Heart left ventricle (tissue), 16 donors: Measurements from ENCODE around the gene TIMM17B. TPM values are rescaled to one million over a fixed set of nuclear protein-coding genes. Genes with fewer than 3 reads are reported as not detected.
A peak's percentile ranks its signal among the peaks of the same experiment; 100 is the strongest.

Source experiments
- ATAC-seq, 4 donors: fragments of 200-7000 bp; cut with Tn5 transposase; one replicate each; pipeline ENCODE4 v1.9.1; 2020 to 2022; ENCODE audit warnings: moderate library complexity in 4 of 4, mild to moderate bottlenecking in 3 of 4, moderate number of reproducible peaks in 1 of 4
- DNase-seq, 5 donors: peaks; one replicate each; pipeline ENCODE4 v3.0.0-alpha.2; 2020
- H3K27ac ChIP-seq, 12 donors: fragments of 200-600 bp; sonication (generic) in 4 of 12; one replicate each; pipeline versions ENCODE4 v1.5.0 to v1.8.0; 2016 to 2022; ENCODE audit warnings: mild to moderate bottlenecking in 2 of 12
- H3K27me3 ChIP-seq, 9 donors: fragments of 200-600 bp; sonication (generic) in 2 of 9; one replicate each; pipeline versions ENCODE4 v1.5.1 to v1.8.0; 2016 to 2022; ENCODE audit warnings: mild to moderate bottlenecking in 3 of 9
- H3K36me3 ChIP-seq, 9 donors: fragments of 200-600 bp; sonication (generic) in 2 of 9; one replicate each; pipeline versions ENCODE4 v1.5.0 to v1.8.0; 2018 to 2022; ENCODE audit warnings: mild to moderate bottlenecking in 2 of 9
- H3K4me1 ChIP-seq, 12 donors: fragments of 200-600 bp; sonication (generic) in 4 of 12; one replicate each; pipeline versions ENCODE4 v1.5.0 to v1.8.0; 2016 to 2022; ENCODE audit warnings: mild to moderate bottlenecking in 3 of 12
- H3K4me3 ChIP-seq, 12 donors: fragments of 200-600 bp; sonication (generic) in 4 of 12; one replicate each; pipeline versions ENCODE4 v1.5.0 to v1.8.0; 2017 to 2022; ENCODE audit warnings: mild to moderate bottlenecking in 9 of 12, moderate library complexity in 4 of 12
- H3K9me3 ChIP-seq, 12 donors: fragments of 200-600 bp; sonication (generic) in 4 of 12; one replicate each; pipeline versions ENCODE4 v1.5.0 to v1.8.0; 2016 to 2022; ENCODE audit warnings: mild to moderate bottlenecking in 1 of 12
- CTCF ChIP-seq, 12 donors: fragments of 200-600 bp; sonication (generic) in 4 of 12; IDR thresholded peaks; one replicate each; pipeline versions ENCODE4 v1.5.0 to v1.8.0; 2018 to 2022; ENCODE audit warnings: antibody characterized with exemption in 12 of 12, mild to moderate bottlenecking in 5 of 12
- POLR2A ChIP-seq, 2 donors: fragments of 450-650 bp; IDR thresholded peaks; one replicate each; pipeline ENCODE4 v1.6.1; 2017; ENCODE audit warnings: antibody characterized with exemption in 2 of 2, mild to moderate bottlenecking in 2 of 2, moderate library complexity in 2 of 2
- WGBS, 4 donors: extraction: QIAGEN DNeasy Blood & Tissue Kit in 2 of 4; methylation state at CpG; one replicate each; pipeline versions ENCODE4 v1.1.5 to v1.1.7; 2013 to 2018; 5-methylcytosine and 5-hydroxymethylcytosine counted together
- intact Hi-C, 10 donors: fragments of 100-400 bp; cut with DNase I; formaldehyde crosslinking; loops; one replicate each; pipeline versions ENCODE4 v1.11.1 to v1.14.2; 2022
- polyA plus RNA-seq, 2 donors: library from polyadenylated mRNA; stranded (reverse); fragments of 200-250 nt; gene quantifications; one replicate each; pipeline ENCODE4 v1.2.3, GENCODE V29; 2013
- total RNA-seq, 9 donors: library from RNA; depleted of rRNA in 2 of 9; stranded (reverse); fragments of >200 nt in 2 of 9; fragmentation: NEBNext Ultra II Directional in 3 of 9; extraction: Animal tissue kit (Norgen Biotek cat#: 25700) in 3 of 9; gene quantifications; one replicate each; pipeline versions ENCODE4 v1.1.0 to v1.2.4, GENCODE V29; 2016 to 2023
- donor health status: ischemic (EF 13 %, LVEDD 7.1; RV severe dilation, severe dysfunction).
- donor health status: healthy with polysubstance abuse.
- donor health status: DM: no; HTN: yes; CAD: no.
- donor health status: DM: no; HTN: no; CAD: no.
- donor health status: ischemic (EF 25% LVEDD 6.9; RV normal size, moderate dysfunction).
- donor health status: ischemic (EF 25% LVEDD 5.7; RV mildly dilated, moderate dysfunction).
- donor health status: healthy.
- donor health status: DM: yes; HTN: yes; CAD: no.
- donor health status: ischemic (EF 35%, LVEDD 5.7; RV mildly dilated, moderate dysfunction).
- donor health status: nonischemic (EF 11% LVEDD 7.7; RV severe dilation, severe dysfunction).
- donor health status: DM: yes; HTN: yes; CAD: no.
- donor health status: PGD.
- donor health status: ischemic (EF 29% LVEDD 5.4; RV normal size, mild dysfunction).
- donor health status: nonischemic (EF 23%, LVEDD 6.1; RV moderate dilation, normal function).

Gene TIMM17B
- total and polyA plus RNA-seq, 11 donors = 57.1 to 91.0 (median 73.2) TPM

DNA sequence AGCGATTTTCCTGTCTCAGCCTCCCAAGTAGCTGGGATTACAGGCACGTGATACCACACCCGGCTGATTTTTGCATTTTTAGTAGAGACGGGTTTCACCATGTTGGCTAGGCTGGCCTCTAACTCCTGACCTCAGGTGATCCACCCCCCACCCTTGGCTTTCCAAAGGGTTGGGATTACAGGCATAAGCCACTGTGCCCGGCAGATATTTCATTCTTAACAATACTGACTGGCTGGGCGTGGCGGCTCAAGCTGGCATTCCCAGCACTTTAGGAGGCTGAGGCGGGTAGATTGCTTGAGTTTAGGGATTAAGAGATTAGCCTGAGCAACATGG lies 1.5 kb upstream of the TIMM17B start:
- Histone ChIP-seq H3K36me3 (peaks cover 0 to 43% (median 32%) of the 10 kb centered on the region in 9 donors), H3K4me3 (no peak overlapping the region), H3K27ac (peak overlapping the region in 1 of 12 donors; percentile 94), H3K4me1 (peaks cover 0 to 20% (median 10%) of the 10 kb centered on the region in 12 donors), H3K9me3 (peaks cover 0 to 10% (median 0%) of the 10 kb centered on the region in 12 donors), H3K27me3 (peaks cover 0 to 3% (median 0%) of the 10 kb centered on the region in 9 donors)
- intact Hi-C loops = loop anchor here in 5 of 10 donors (2.0 to 10.0 kb wide), 4 partner anchors 18 to 204 kb away; partner anchors contain the start of genes HDAC6 (in 3 of the 5) and SUV39H1 (in 1 of the 5)
- no peak for DNase-seq
- TF ChIP-seq POLR2A (IDR thresholded peaks at IDR 0.05) = no peak
- TF ChIP-seq CTCF (IDR thresholded peaks at IDR 0.05) = no peak
- WGBS, 4 donors = 81 to 94% (median 90%) methylated on average over 8 of the region's 8 CpGs
- ATAC-seq = no peak

DNA sequence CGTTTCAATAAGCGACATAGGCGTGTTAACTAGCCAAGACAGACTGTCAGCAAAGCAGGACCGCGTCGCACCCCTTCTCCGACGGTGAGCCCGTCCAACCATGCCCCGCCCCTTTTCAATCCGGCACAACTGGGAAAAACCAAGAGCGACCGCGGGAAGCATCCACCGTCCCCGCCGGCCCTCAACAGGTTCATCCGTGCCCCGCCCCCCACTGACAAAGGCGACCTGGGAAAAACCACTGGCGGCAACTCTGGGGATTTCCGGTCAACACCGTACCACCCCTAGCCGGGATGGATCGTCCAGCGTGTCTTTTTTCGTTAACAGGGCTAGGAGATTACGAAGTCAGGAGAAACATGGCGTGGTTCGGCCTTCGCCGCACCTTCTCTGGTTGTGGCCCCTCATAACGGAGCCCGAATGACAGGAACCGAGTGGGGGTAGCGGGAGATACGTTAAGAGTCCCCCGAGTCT lies 377 bp downstream of the TIMM17B start:
- Histone ChIP-seq H3K27ac (peak overlapping the region; percentile 89 to 97 (median 94)), H3K4me3 (peak overlapping the region; percentile 33 to 88 (median 77)), H3K9me3 (peaks cover 0 to 10% (median 0%) of the 10 kb centered on the region in 12 donors), H3K36me3 (peaks cover 0 to 38% (median 22%) of the 10 kb centered on the region in 9 donors), H3K27me3 (no peaks in the 10 kb centered on the region), H3K4me1 (peaks cover 0 to 20% (median 10%) of the 10 kb centered on the region in 12 donors)
- WGBS, 4 donors = 0 to 42% (median 17%) methylated on average over 14 to 38 of the region's 38 CpGs
- DNase-seq (peak; percentile 74 to 83 (median 78)), ATAC-seq (peak; percentile 21 to 76 (median 62))
- intact Hi-C loops = loop anchor here in 5 of 10 donors (10.0 kb wide), 3 partner anchors 92 to 202 kb away; partner anchors contain the start of genes HDAC6 (in 3 of the 5) and SUV39H1 (in 1 of the 5)
- TF ChIP-seq CTCF (IDR thresholded peaks at IDR 0.05) (no peak), POLR2A (IDR thresholded peaks at IDR 0.05) (no peak)

- TF ChIP-seq CTCF (IDR thresholded peaks at IDR 0.05) (no peak), POLR2A (IDR thresholded peaks at IDR 0.05) (no peak)
- Histone ChIP-seq H3K36me3 (peaks cover 0 to 32% (median 16%) of the 10 kb centered on the region in 9 donors), H3K4me3 (peak overlapping the region in 11 of 12 donors; percentile 48 to 88 (median 78)), H3K9me3 (peaks cover 0 to 10% (median 0%) of the 10 kb centered on the region in 12 donors), H3K27ac (peak overlapping the region; percentile 89 to 97 (median 94)), H3K27me3 (no peaks in the 10 kb centered on the region), H3K4me1 (peaks cover 0 to 21% (median 11%) of the 10 kb centered on the region in 12 donors)
- ATAC-seq = no peak
- DNase-seq = no peak
- intact Hi-C loops = loop anchor here in 5 of 10 donors (10.0 kb wide), 3 partner anchors 92 to 202 kb away; partner anchors contain the start of genes HDAC6 (in 3 of the 5) and SUV39H1 (in 1 of the 5)
- WGBS, 4 donors = 38 to 67% (median 54%) methylated on average over 9 of the region's 9 CpGs
Observed at GRCh38 chrX:48896611-48897011, 957 bp downstream of the TIMM17B start.

DNA sequence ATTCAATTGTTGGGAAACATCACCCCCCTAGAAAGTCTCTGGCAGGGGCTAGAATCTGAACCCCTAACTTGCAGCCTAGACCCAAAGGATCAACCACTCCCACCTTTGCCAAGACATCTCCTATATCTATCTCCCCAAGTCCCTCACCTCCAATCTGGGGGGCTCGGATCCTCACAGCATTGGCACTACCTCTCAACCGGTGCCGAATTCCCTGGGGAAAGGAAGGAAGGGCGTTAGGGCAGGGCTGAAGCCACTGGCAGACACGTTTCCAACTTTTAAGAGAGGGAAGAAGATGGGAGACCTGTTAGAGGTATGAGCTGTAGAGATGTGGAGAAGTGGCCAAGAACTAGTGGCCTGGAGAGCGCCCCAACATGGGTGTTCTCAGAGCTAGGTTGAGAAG lies 2.7 kb downstream of the TIMM17B start:
- TF ChIP-seq CTCF (IDR thresholded peaks at IDR 0.05) = no peak
- no peak for TF ChIP-seq POLR2A (IDR thresholded peaks at IDR 0.05)
- Histone ChIP-seq H3K4me3 (no peak overlapping the region), H3K27me3 (no peaks in the 10 kb centered on the region), H3K4me1 (peaks cover 0 to 21% (median 11%) of the 10 kb centered on the region in 12 donors), H3K9me3 (peaks cover 0 to 10% (median 0%) of the 10 kb centered on the region in 12 donors), H3K27ac (no peak overlapping the region), H3K36me3 (peaks cover 0 to 22% (median 11%) of the 10 kb centered on the region in 9 donors)
- intact Hi-C loops = loop anchor here in 6 of 10 donors (5.0 to 10.0 kb wide), 4 partner anchors 90 to 200 kb away; partner anchors contain the start of genes HDAC6 (in 5 of the 6) and SUV39H1 (in 1 of the 6)
- DNase-seq = no peak
- no peak for ATAC-seq
- WGBS, 4 donors = 72 to 83% (median 78%) methylated on average over 6 of the region's 6 CpGs
